ENCODE data around the gene GON4L.

GRCh38 chr1:155706139-155706538, 150.9 kb downstream of the GON4L start:
- TF ChIP-seq CTCF (conservative IDR thresholded peaks at IDR 0.05; ENCODE audit: low read depth, low read length) (no peak), EZH2 (IDR thresholded peaks at IDR 0.05; ENCODE audit: low read length, unreplicated experiment) (no peak)

Data from PC-3 (cell line).